SK-N-SH (cell line): ENCODE results near the gene TJAP1. TPM values are rescaled to one million over a fixed set of nuclear protein-coding genes. Genes with fewer than 3 reads are reported as not detected.

Source experiments
- CTCF ChIA-PET: fragments of 300-600, 350-600 bp; formaldehyde crosslinking; extraction: SDS; loops from one replicate; lab custom pipeline; 2021; lab: Yijun Ruan, JAX
- POLR2A ChIA-PET: fragments of 350-600 bp; sonication (Branson Sonifier 250); formaldehyde crosslinking; extraction: SDS; loops from one replicate; lab custom pipeline; 2020; ENCODE audit warnings: antibody characterized with exemption, inconsistent platforms; lab: Yijun Ruan, JAX
- DNase-seq: peaks from one replicate; pipeline ENCODE4 v3.0.0; 2012
- H2AFZ ChIP-seq: fragments of 200-600 bp; sonication (generic); 2 replicates; pipeline ENCODE4 v1.8.1; 2016; ENCODE audit warnings: antibody characterized with exemption, mild to moderate bottlenecking, low read depth
- H3F3A ChIP-seq: fragments of 200-600 bp; sonication (generic); replicated peaks from 2 replicates; pipeline ENCODE3; 2016; ENCODE audit warnings: antibody characterized with exemption, mild to moderate bottlenecking; ENCODE audit not compliant: insufficient read depth
- H3K27ac ChIP-seq, 2 experiments: fragments of 200-500 bp in 1 of 2; fragments of 200-600 bp in 1 of 2; sonication (Bioruptor generic) in 1 of 2; sonication (generic), shearing (Covaris generic) in 1 of 2; 2 replicates each; pipeline versions ENCODE4 v1.5.1 to v1.6.1; 2014 to 2016; ENCODE audit warnings: low read depth in 2 of 2, inconsistent platforms in 1 of 2, low read length in 1 of 2, mild to moderate bottlenecking in 1 of 2, mixed read lengths in 1 of 2
- H3K27me3 ChIP-seq: fragments of 200-600 bp; sonication (generic), shearing (Covaris generic); 2 replicates; pipeline ENCODE4 v1.6.1; 2016; ENCODE audit warnings: mixed run types; ENCODE audit not compliant: insufficient read depth
- H3K36me3 ChIP-seq, 2 experiments: fragments of 200-500 bp in 1 of 2; fragments of 200-600 bp in 1 of 2; sonication (Bioruptor generic) in 1 of 2; sonication (generic) in 1 of 2; replicated peaks in 1 of 2; 2 replicates each; pipeline versions ENCODE3 to v1.5.1; 2014 to 2016; ENCODE audit warnings: low read length in 1 of 2, mild to moderate bottlenecking in 1 of 2; ENCODE audit not compliant: insufficient read depth in 2 of 2, control insufficient read depth in 1 of 2
- H3K4me1 ChIP-seq, 2 experiments: fragments of 200-500 bp in 1 of 2; fragments of 200-600 bp in 1 of 2; sonication (Bioruptor generic) in 1 of 2; sonication (generic), shearing (Covaris generic) in 1 of 2; 2 replicates each; pipeline versions ENCODE4 v1.5.1 to v1.6.1; 2014 to 2016; ENCODE audit warnings: low read depth in 1 of 2, low read length in 1 of 2, mixed run types in 1 of 2; ENCODE audit not compliant: insufficient read depth in 2 of 2, control insufficient read depth in 1 of 2
- H3K4me2 ChIP-seq: fragments of 200-600 bp; sonication (generic), shearing (Covaris generic); 2 replicates; pipeline ENCODE4 v1.6.1; 2017; ENCODE audit warnings: mixed run types
- H3K4me3 ChIP-seq, 2 experiments: fragments of 200-500 bp in 1 of 2; fragments of 200-600 bp in 1 of 2; sonication (Bioruptor generic) in 1 of 2; sonication (generic), shearing (Covaris generic) in 1 of 2; 2 replicates each; pipeline versions ENCODE4 v1.5.1 to v1.8.1; 2014 to 2016; ENCODE audit warnings: low read depth in 2 of 2, inconsistent platforms in 1 of 2, low read length in 1 of 2, mild to moderate bottlenecking in 1 of 2, mixed read lengths in 1 of 2, moderate library complexity in 1 of 2
- H3K79me2 ChIP-seq: fragments of 200-600 bp; sonication (generic); 2 replicates; pipeline ENCODE4 v1.8.1; 2017; ENCODE audit warnings: mild to moderate bottlenecking; ENCODE audit not compliant: insufficient read depth
- H3K9ac ChIP-seq: fragments of 200-600 bp; sonication (generic); 2 replicates; pipeline ENCODE4 v1.6.1; 2017; ENCODE audit warnings: mixed run types
- H3K9me2 ChIP-seq: fragments of 200-600 bp; sonication (generic); 2 replicates; pipeline ENCODE4 v1.6.1; 2017; ENCODE audit warnings: mixed run types
- H3K9me3 ChIP-seq: fragments of 200-600 bp; sonication (generic); 2 replicates; pipeline ENCODE4 v1.6.1; 2017; ENCODE audit warnings: mixed run types, mild to moderate bottlenecking, moderate library complexity
- H4K20me1 ChIP-seq: fragments of 200-600 bp; sonication (generic); 2 replicates; pipeline ENCODE4 v1.6.1; 2017; ENCODE audit warnings: mild to moderate bottlenecking, mixed run types; ENCODE audit not compliant: insufficient read depth
- CHD2 ChIP-seq: fragments of 150-350 bp; IDR thresholded peaks from 2 replicates; pipeline ENCODE4 v1.6.1; 2018; ENCODE audit warnings: low read length; ENCODE audit not compliant: partially characterized antibody
- CTCF ChIP-seq: fragments of 200-600 bp; sonication (generic); IDR thresholded peaks from 2 replicates; pipeline ENCODE4 v1.6.1; 2017; ENCODE audit warnings: antibody characterized with exemption, mild to moderate bottlenecking, moderate library complexity
- EZH2phosphoT487 ChIP-seq: fragments of 200-600 bp; sonication (generic); IDR thresholded peaks from 2 replicates; pipeline ENCODE4 v1.6.1; 2017; ENCODE audit warnings: low read depth, mixed run types, mild to moderate bottlenecking, antibody characterized with exemption, moderate library complexity, borderline replicate concordance
- FOSL2 ChIP-seq: IDR thresholded peaks from 2 replicates; pipeline ENCODE4 v1.4.0; 2012; ENCODE audit warnings: low read depth, mild to moderate bottlenecking, moderate library complexity, borderline replicate concordance
- GATA2 ChIP-seq: sonication (generic); formaldehyde crosslinking; IDR thresholded peaks from 2 replicates; pipeline ENCODE4 v1.5.0; 2020; ENCODE audit warnings: mild to moderate bottlenecking, missing genetic modification reagents
- MEF2A ChIP-seq: IDR thresholded peaks from 2 replicates; pipeline ENCODE4 v1.4.0; 2012; ENCODE audit warnings: low read depth, borderline replicate concordance
- PBX3 ChIP-seq: IDR thresholded peaks from 2 replicates; pipeline ENCODE4; 2012
- RCOR1 ChIP-seq: fragments of 150-350 bp; IDR thresholded peaks from 2 replicates; pipeline ENCODE4 v1.6.1; 2017; ENCODE audit warnings: antibody characterized with exemption, low read length
- TEAD4 ChIP-seq: IDR thresholded peaks from 2 replicates; pipeline ENCODE4 v1.4.0; 2012; ENCODE audit warnings: mild to moderate bottlenecking, borderline replicate concordance; ENCODE audit not compliant: insufficient read depth
- USF2 ChIP-seq: fragments of 150-350 bp; IDR thresholded peaks from 2 replicates; pipeline ENCODE4 v1.6.1; 2017; ENCODE audit warnings: antibody characterized with exemption, low read length, low read depth, borderline replicate concordance
- YY1 ChIP-seq: IDR thresholded peaks from 2 replicates; pipeline ENCODE4 v1.4.0; 2012; ENCODE audit warnings: low read depth, mild to moderate bottlenecking
- WGBS: methylation state at CpG from one replicate; pipeline ENCODE4 v1.1.6; 2017; ENCODE audit warnings: low lambda C conversion rate; 5-methylcytosine and 5-hydroxymethylcytosine counted together
- polyA plus RNA-seq, 3 experiments: library from polyadenylated mRNA; depleted of rRNA; stranded (reverse); fragments of >200 nt; gene quantifications; 2 replicates each; pipeline ENCODE4 v1.2.3, GENCODE V29; 2012

Gene TJAP1
- polyA plus RNA-seq, 1 of the 3 experiments (the other 2 are of a cell fraction), result 39.5 TPM

- Histone ChIP-seq H3K9me3 (no peaks in the 10 kb centered on the region), H3K9me2 (no peaks in the 10 kb centered on the region), H3K4me2 (no peak overlapping the region), H3K4me1 (peaks cover 0 to 8% of the 10 kb centered on the region in 2 experiments; a peak in 1 of 4 replicates), H3K36me3 (peaks cover 3 to 33% of the 10 kb centered on the region in 2 experiments), H4K20me1 (no peaks in the 10 kb centered on the region), H3K9ac (no peak overlapping the region), H3K4me3 (no peak overlapping the region), H3K27me3 (peaks cover 5% of the 10 kb centered on the region; the same call in 1 of the 2 replicates), H3K27ac (no peak overlapping the region), H2AFZ (no peak overlapping the region), H3F3A (peaks cover 11% of the 10 kb centered on the region), H3K79me2 (no peaks in the 10 kb centered on the region)
- TF ChIP-seq PBX3 (no peak), EZH2phosphoT487 (no peak), USF2 (no peak), YY1 (no peak), RCOR1 (no peak), CHD2 (no peak)
- WGBS, result 76% methylated on average over 3 of the region's 4 CpGs
- POLR2A ChIA-PET, result interaction anchor here (0.5 kb wide), 1 partner anchor 16 kb away, joined by 3 read pairs; no protein-coding TSS in a partner anchor
- DNase-seq, result no peak
- CTCF ChIA-PET, result interaction anchor here (0.6 to 6.1 kb wide), 2 partner anchors 55 to 57 kb away, joined by 3 to 35 read pairs; no protein-coding TSS in a partner anchor
These were observed 26.0 kb upstream of the TJAP1 start for GRCh38 chr6:43451348-43451747.

GRCh38 chr6:43451939-43452338 is 25.4 kb upstream of the TJAP1 start:
- Histone ChIP-seq H2AFZ (no peak overlapping the region), H3K27me3 (peaks cover 7% of the 10 kb centered on the region; the same call in 1 of the 2 replicates)
- no peak for TF ChIP-seq USF2

GRCh38 chr6:43452896-43453295 is 24.5 kb upstream of the TJAP1 start:
- no peak overlapping the region for H3K9ac ChIP-seq
- TF ChIP-seq GATA2 (CRISPR knock-in tag), result no peak
- TF ChIP-seq TEAD4, result no peak
- no peak for TF ChIP-seq CTCF
- TF ChIP-seq USF2, result no peak
- TF ChIP-seq FOSL2, result no peak
- TF ChIP-seq YY1, result no peak
- TF ChIP-seq MEF2A, result no peak
- H3K4me3 ChIP-seq, result no peak overlapping the region
- no peaks in the 10 kb centered on the region for H4K20me1 ChIP-seq
- H3K36me3 ChIP-seq, result peaks cover 3 to 24% of the 10 kb centered on the region in 2 experiments
- no peak for DNase-seq
- no peak overlapping the region for H2AFZ ChIP-seq
- 100% methylated on average over 2 of the region's 4 CpGs for WGBS
- H3F3A ChIP-seq, result peaks cover 11% of the 10 kb centered on the region
- no peaks in the 10 kb centered on the region for H3K9me2 ChIP-seq
- H3K9me3 ChIP-seq, result no peaks in the 10 kb centered on the region
- POLR2A ChIA-PET, result interaction anchor here (0.8 kb wide), 1 partner anchor 12 kb away, joined by 3 read pairs; no protein-coding TSS in a partner anchor
- peaks cover 7% of the 10 kb centered on the region; the same call in 1 of the 2 replicates for H3K27me3 ChIP-seq
- no peak overlapping the region for H3K27ac ChIP-seq
- no peak overlapping the region for H3K4me2 ChIP-seq
- CTCF ChIA-PET, result interaction anchor here (0.9 to 14.6 kb wide), 6 partner anchors 17 to 63 kb away, joined by 3 to 382 read pairs (median 4); partner anchors contain the start of gene LRRC73
- peaks cover 0 to 8% of the 10 kb centered on the region in 2 experiments; a peak in 1 of 4 replicates for H3K4me1 ChIP-seq
- no peaks in the 10 kb centered on the region for H3K79me2 ChIP-seq

More at GRCh38 chr6:43451939-43452338, 25.4 kb upstream of the TJAP1 start:
- H3K9me2 ChIP-seq, result no peaks in the 10 kb centered on the region
- H3F3A ChIP-seq, result peaks cover 11% of the 10 kb centered on the region
- CTCF ChIA-PET, result interaction anchor here (0.9 to 14.6 kb wide), 4 partner anchors 16 to 64 kb away, joined by 3 to 382 read pairs (median 19); partner anchors contain the start of gene LRRC73
- no peaks in the 10 kb centered on the region for H3K9me3 ChIP-seq
- H3K9ac ChIP-seq, result no peak overlapping the region
- no peak overlapping the region for H3K4me2 ChIP-seq
- H3K4me3 ChIP-seq, result no peak overlapping the region
- H3K27ac ChIP-seq, result no peak overlapping the region
- POLR2A ChIA-PET, result no interaction called here
- no peak for DNase-seq
- H3K4me1 ChIP-seq, result peaks cover 0 to 8% of the 10 kb centered on the region in 2 experiments; a peak in 1 of 4 replicates
- H3K36me3 ChIP-seq, result peaks cover 3 to 33% of the 10 kb centered on the region in 2 experiments
- H3K79me2 ChIP-seq, result no peaks in the 10 kb centered on the region
- WGBS, result 97% methylated on average over 7 of the region's 8 CpGs
- H4K20me1 ChIP-seq, result no peaks in the 10 kb centered on the region
